Pancreas (tissue), 10 donors: ENCODE results near the gene PRMT3. TPM values are rescaled to one million over a fixed set of nuclear protein-coding genes. Genes with fewer than 3 reads are reported as not detected.
A peak's percentile ranks its signal among the peaks of the same experiment; 100 is the strongest.

ENCODE experiments used
- ATAC-seq, 4 donors: fragments of 200-7000 bp; cut with Tn5 transposase; one replicate each; pipeline versions ENCODE4 v1.8.0 to v1.9.1; 2020; ENCODE audit warnings: mild to moderate bottlenecking in 4 of 4, moderate library complexity in 4 of 4
- DNase-seq, 6 donors: peaks; one replicate each; pipeline ENCODE4 v3.0.0-alpha.2; 2020
- FAIRE-seq: peaks from 2 replicates; lab custom pipeline; 2012; peaks lifted over from hg19 to GRCh38; lab: Jason Lieb, UNC
- H3K27ac ChIP-seq, 4 donors: fragments of 200-600 bp; sonication (generic); 1 replicate in 3 of 4; 2 replicates in 1 of 4; pipeline versions ENCODE4 v1.5.0 to v1.8.0; 2020
- H3K27me3 ChIP-seq, 4 donors: fragments of 200-600 bp; one replicate each; pipeline ENCODE4 v1.8.0; 2021
- H3K36me3 ChIP-seq, 3 donors: fragments of 200-600 bp; sonication (generic) in 1 of 3; one replicate each; pipeline versions ENCODE4 v1.5.0 to v1.8.0; 2020 to 2021
- H3K4me1 ChIP-seq, 3 donors: fragments of 200-600 bp; one replicate each; pipeline ENCODE4 v1.8.0; 2021
- H3K4me3 ChIP-seq, 4 donors: fragments of 200-600 bp; sonication (generic) in 2 of 4; one replicate each; pipeline versions ENCODE4 v1.5.0 to v1.8.0; 2020 to 2021
- H3K9me3 ChIP-seq, 4 donors: fragments of 200-600 bp; one replicate each; pipeline ENCODE4 v1.8.0; 2021
- WGBS, 2 donors: extraction: QIAGEN DNeasy Blood & Tissue Kit; methylation state at CpG; one replicate each; pipeline ENCODE4 v1.1.7; 2013; 5-methylcytosine and 5-hydroxymethylcytosine counted together
- intact Hi-C, 3 donors: fragments of 100-400 bp; cut with DNase I; formaldehyde crosslinking; loops; one replicate each; pipeline versions ENCODE4 v1.11.1 to v1.14.2; 2022
- polyA plus RNA-seq, 2 donors: library from polyadenylated mRNA; stranded (reverse); fragments of 200-250 nt; gene quantifications; one replicate each; pipeline ENCODE4 v1.2.3, GENCODE V29; 2013
- total RNA-seq, 6 donors: library from RNA; stranded (reverse); fragmentation: NEBNext Ultra II Directional in 4 of 6; extraction: Animal tissue kit (Norgen Biotek cat#: 25700) in 4 of 6; gene quantifications; one replicate each; pipeline versions ENCODE4 v1.2.1 to v1.2.4, GENCODE V29; 2021 to 2023
- TF ChIP-seq, protein P1 (sequence below), 4 donors: fragments of 200-600 bp; sonication (generic) in 3 of 4; IDR thresholded peaks; one replicate each; pipeline versions ENCODE4 v1.5.0 to v1.8.0; 2021; ENCODE audit warnings: antibody characterized with exemption in 4 of 4
- donor health status: healthy with polysubstance abuse.
- donor health status: DM: no; HTN: no; CAD: no; lungs with moderate emphysema.
- donor health status: DM: no; HTN: no; CAD: no.
- donor health status: control.
- donor health status: control.
- donor health status: Bipolar disorder and iron deficiency.
- donor health status: DM: yes; HTN: yes; CAD: no.
- donor health status: DM: no; HTN: no; CAD: no.
- donor health status: DM: no; HTN: no; CAD: no.
- donor health status: DM: yes; HTN: yes; CAD: no.

PRMT3 gene
- total and polyA plus RNA-seq, 8 donors: 4.9 to 10.3 (median 5.9) TPM

DNA sequence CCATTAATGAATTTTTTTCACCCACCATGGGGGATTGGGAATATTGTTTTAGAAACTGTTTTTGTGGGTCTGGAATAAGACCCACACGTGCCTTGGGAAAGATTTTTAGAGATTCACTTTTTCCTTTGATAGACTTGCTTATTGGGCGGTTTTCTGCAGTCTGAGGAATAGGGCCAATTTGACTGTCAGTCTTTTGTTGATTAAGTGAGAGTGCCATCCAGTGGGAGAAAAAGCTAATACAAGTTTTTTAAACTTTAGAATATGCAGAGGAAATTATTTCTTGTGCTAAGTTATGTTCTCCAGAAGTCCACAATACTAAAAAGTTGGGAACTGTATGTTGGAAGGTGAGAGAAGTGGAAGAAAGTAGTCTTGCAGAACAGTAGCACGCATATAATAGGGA is 56.1 kb downstream of the PRMT3 start:
- FAIRE-seq: no peak

DNA sequence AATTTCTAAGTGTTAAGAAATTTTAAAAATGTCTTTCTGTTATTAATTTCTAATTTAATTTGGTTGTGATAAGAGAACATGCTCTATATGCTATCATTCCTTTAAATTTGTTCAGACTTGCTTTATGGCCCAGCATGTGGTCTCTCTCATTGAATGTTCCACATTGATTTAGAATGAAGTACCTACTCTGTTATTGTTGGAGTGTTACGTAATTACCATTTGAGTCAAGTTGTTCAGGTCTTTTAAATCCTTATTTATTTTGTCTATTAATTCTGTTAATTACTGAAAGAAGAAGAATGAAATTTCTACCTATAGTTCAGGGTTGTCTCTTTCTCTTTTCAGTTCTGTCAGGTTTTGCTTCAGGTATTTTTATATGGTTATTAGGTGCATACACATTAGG is 57.0 kb downstream of the PRMT3 start:
- Histone ChIP-seq H3K27ac (no peak overlapping the region), H3K9me3 (no peaks in the 10 kb centered on the region), H3K4me3 (no peak overlapping the region), H3K27me3 (no peaks in the 10 kb centered on the region), H3K36me3 (no peaks in the 10 kb centered on the region), H3K4me1 (peaks cover 0 to 10% (median 0%) of the 10 kb centered on the region in 3 donors)
- WGBS, 2 donors: 95% methylated on average over 1 of the region's 1 CpG
- TF ChIP-seq, protein P1, sequence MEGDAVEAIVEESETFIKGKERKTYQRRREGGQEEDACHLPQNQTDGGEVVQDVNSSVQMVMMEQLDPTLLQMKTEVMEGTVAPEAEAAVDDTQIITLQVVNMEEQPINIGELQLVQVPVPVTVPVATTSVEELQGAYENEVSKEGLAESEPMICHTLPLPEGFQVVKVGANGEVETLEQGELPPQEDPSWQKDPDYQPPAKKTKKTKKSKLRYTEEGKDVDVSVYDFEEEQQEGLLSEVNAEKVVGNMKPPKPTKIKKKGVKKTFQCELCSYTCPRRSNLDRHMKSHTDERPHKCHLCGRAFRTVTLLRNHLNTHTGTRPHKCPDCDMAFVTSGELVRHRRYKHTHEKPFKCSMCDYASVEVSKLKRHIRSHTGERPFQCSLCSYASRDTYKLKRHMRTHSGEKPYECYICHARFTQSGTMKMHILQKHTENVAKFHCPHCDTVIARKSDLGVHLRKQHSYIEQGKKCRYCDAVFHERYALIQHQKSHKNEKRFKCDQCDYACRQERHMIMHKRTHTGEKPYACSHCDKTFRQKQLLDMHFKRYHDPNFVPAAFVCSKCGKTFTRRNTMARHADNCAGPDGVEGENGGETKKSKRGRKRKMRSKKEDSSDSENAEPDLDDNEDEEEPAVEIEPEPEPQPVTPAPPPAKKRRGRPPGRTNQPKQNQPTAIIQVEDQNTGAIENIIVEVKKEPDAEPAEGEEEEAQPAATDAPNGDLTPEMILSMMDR (IDR thresholded peaks at IDR 0.05): no peak
- FAIRE-seq: no peak
- intact Hi-C loops: no loop called here
- DNase-seq: no peak
- ATAC-seq: no peak

More for the DNA sequence above, 56.1 kb downstream of the PRMT3 start:
- TF ChIP-seq, protein P1 (IDR thresholded peaks at IDR 0.05): no peak
- WGBS, 2 donors: 65% methylated on average over 3 of the region's 3 CpGs
- no peaks in the 10 kb centered on the region for H3K9me3 ChIP-seq
- ATAC-seq (no peak), DNase-seq (no peak)
- H3K4me3 ChIP-seq: no peak overlapping the region
- H3K27ac ChIP-seq: no peak overlapping the region
- intact Hi-C loops: no loop called here
- peaks cover 0 to 2% (median 0%) of the 10 kb centered on the region in 3 donors for H3K4me1 ChIP-seq
- H3K27me3 ChIP-seq: no peaks in the 10 kb centered on the region
- no peaks in the 10 kb centered on the region for H3K36me3 ChIP-seq

DNA sequence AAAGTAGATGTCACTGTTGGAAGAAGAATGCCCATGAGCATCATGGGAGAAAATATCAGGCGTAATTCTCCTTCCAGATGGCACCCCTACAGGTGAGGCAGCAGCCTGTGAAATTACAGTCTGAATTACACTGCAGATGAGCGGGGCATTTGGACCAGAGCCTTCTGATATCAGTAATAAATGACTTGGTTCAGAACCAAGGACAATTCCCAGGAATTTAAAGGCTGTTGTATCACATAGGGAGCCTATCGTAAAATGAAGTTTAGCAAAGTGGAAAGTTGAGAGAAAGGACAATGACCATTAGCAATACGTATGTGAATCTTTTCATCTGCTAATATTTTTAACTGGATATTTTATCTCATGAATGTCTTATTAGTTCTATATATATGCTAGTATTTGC is 61.3 kb downstream of the PRMT3 start:
- H3K27me3 ChIP-seq: no peaks in the 10 kb centered on the region
- H3K27ac ChIP-seq: no peak overlapping the region
- no peak overlapping the region for H3K4me3 ChIP-seq
- TF ChIP-seq, protein P1 (IDR thresholded peaks at IDR 0.05): no peak
- no peaks in the 10 kb centered on the region for H3K9me3 ChIP-seq
- FAIRE-seq (no peak), DNase-seq (no peak), ATAC-seq (peak in 1 of 4 donors; percentile 39)
- H3K4me1 ChIP-seq: peaks cover 0 to 13% (median 0%) of the 10 kb centered on the region in 3 donors
- intact Hi-C loops: no loop called here
- WGBS, 2 donors: 38 to 43% methylated on average over 4 of the region's 4 CpGs
- H3K36me3 ChIP-seq: no peaks in the 10 kb centered on the region

DNA sequence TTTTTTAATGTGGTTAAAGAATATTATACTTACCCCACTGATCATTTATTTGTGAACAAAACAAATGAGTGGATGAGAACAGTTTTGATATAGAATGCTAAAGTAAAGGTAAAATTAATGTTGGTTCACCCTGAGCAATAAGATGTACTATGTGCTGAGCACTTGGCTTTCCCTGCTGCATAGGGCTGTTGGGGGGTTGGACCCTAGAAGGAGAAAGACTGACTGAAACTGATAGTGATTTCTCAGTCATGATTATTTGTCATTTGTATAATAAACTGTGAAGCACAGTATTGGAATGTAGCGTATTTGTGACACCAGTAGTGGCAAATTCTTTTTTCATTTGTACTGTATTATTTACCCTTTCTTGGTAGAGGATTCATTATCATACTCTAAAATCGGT is 63.3 kb downstream of the PRMT3 start:
- H3K4me1 ChIP-seq: peaks cover 0 to 13% (median 0%) of the 10 kb centered on the region in 3 donors
- TF ChIP-seq, protein P1 (IDR thresholded peaks at IDR 0.05): no peak
- ATAC-seq: no peak
- H3K27ac ChIP-seq: no peak overlapping the region
- 77 to 78% methylated on average over 2 of the region's 2 CpGs for WGBS, 2 donors
- no peak overlapping the region for H3K4me3 ChIP-seq
- H3K27me3 ChIP-seq: no peaks in the 10 kb centered on the region
- no peak for DNase-seq
- intact Hi-C loops: no loop called here
- no peaks in the 10 kb centered on the region for H3K9me3 ChIP-seq
- no peaks in the 10 kb centered on the region for H3K36me3 ChIP-seq
- FAIRE-seq: no peak

DNA sequence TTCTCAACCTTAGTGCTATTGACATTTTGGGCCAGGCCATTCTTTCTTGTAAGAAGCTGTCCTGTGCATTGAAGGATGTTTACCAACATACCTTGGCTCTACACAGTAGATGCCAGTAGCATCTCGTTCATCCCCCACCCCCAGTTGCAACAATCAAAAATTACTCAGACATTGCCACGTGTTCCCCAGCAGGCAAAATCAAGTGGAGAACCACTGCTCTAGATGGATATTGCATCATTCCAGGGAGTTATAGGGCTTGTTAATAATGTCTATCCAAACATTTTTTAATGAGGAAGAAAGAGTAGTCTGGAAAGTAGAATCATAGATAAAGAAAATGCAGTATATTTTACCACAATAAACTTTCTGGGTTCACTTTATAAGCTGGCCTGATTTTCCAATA is 64.1 kb downstream of the PRMT3 start:
- Histone ChIP-seq H3K9me3 (no peaks in the 10 kb centered on the region), H3K27me3 (no peaks in the 10 kb centered on the region), H3K27ac (no peak overlapping the region), H3K4me3 (no peak overlapping the region), H3K36me3 (no peaks in the 10 kb centered on the region), H3K4me1 (peaks cover 0 to 13% (median 0%) of the 10 kb centered on the region in 3 donors)
- TF ChIP-seq, protein P1 (IDR thresholded peaks at IDR 0.05): no peak
- 77 to 87% methylated on average over 2 of the region's 2 CpGs for WGBS, 2 donors
- DNase-seq (no peak), ATAC-seq (no peak), FAIRE-seq (no peak)
- intact Hi-C loops: no loop called here
